Activated CD8-positive, alpha-beta memory T cell treated with anti-CD3 and anti-CD28 coated beads, Interleukin-2, amount 50 U/mL, for 1 hour (primary cell): ENCODE results near the gene FDX2.
"Not testable (repeated sequence)": the region's sequence is repeated elsewhere in the genome, so short reads cannot be mapped to it uniquely, and the experiment has no call there.

Experiments used
- DNase-seq: peaks from one replicate; pipeline ENCODE4 v3.0.0-alpha.2; 2020; ENCODE audit errors: extremely low read depth

The FDX2 gene

GRCh38 chr19:10315335-10316214, at the start of gene FDX2:
FDX2 (minus strand) TSS chr19:10316015; CDS start chr19:10315996, 19 bp downstream.
- peak; percentile 79 for DNase-seq

GRCh38 chr19:10365518-10365917, 49.7 kb upstream of the FDX2 start:
- DNase-seq = no peak

- DNase-seq = no peak
Measured at GRCh38 chr19:10364644-10365043, 48.8 kb upstream of the FDX2 start.

GRCh38 chr19:10363789-10364281, 48.0 kb upstream of the FDX2 start:
- no peak for DNase-seq

GRCh38 chr19:10362259-10362658, 46.4 kb upstream of the FDX2 start:
- no peak for DNase-seq

GRCh38 chr19:10361569-10362011, 45.8 kb upstream of the FDX2 start:
- DNase-seq = no peak

GRCh38 chr19:10356431-10356830, 40.6 kb upstream of the FDX2 start:
- DNase-seq = no peak

GRCh38 chr19:10353793-10354391, 38.1 kb upstream of the FDX2 start:
- DNase-seq = no peak

GRCh38 chr19:10352764-10353671, 37.2 kb upstream of the FDX2 start:
- DNase-seq = no peak

- DNase-seq = no peak
Measured at GRCh38 chr19:10346509-10346908, 30.7 kb upstream of the FDX2 start.

- DNase-seq = no peak
Measured at GRCh38 chr19:10344780-10345179, 29.0 kb upstream of the FDX2 start.

- no peak for DNase-seq
Measured at GRCh38 chr19:10343495-10343894, 27.7 kb upstream of the FDX2 start.

GRCh38 chr19:10339977-10340376, 24.2 kb upstream of the FDX2 start:
- no peak for DNase-seq

- DNase-seq = no peak
Measured at GRCh38 chr19:10339380-10339960, 23.7 kb upstream of the FDX2 start, which contains the start of gene ICAM3. ICAM3 (minus strand) TSS chr19:10339624; CDS start chr19:10339614, 10 bp downstream.

GRCh38 chr19:10338940-10339339, 23.1 kb upstream of the FDX2 start:
- no peak for DNase-seq

- not testable (repeated sequence) for DNase-seq
Measured at GRCh38 chr19:10336725-10337124, 20.9 kb upstream of the FDX2 start.

- DNase-seq = no peak
Measured at GRCh38 chr19:10335352-10335985, 19.7 kb upstream of the FDX2 start.

- no peak for DNase-seq
Measured at GRCh38 chr19:10334588-10335351, 19.0 kb upstream of the FDX2 start.

GRCh38 chr19:10333758-10334587, 18.2 kb upstream of the FDX2 start:
- no peak for DNase-seq
